H1 (cell line): ENCODE results near the gene LYRM4. TPM values are rescaled to one million over a fixed set of nuclear protein-coding genes. Genes with fewer than 3 reads are reported as not detected.

Experiments
- CTCF ChIA-PET: fragments of 300-600 bp; sonication (Branson Sonifier 250); formaldehyde crosslinking; loops from one replicate; lab custom pipeline; 2021; ENCODE audit not compliant: partially characterized antibody; lab: Charles Lee
- POLR2A ChIA-PET: fragments of 300-600 bp; sonication (Branson Sonifier 250); formaldehyde crosslinking; loops from one replicate; lab custom pipeline; 2021; ENCODE audit warnings: inconsistent platforms; ENCODE audit not compliant: partially characterized antibody; lab: Charles Lee
- DNase-seq, 2 experiments: peaks; one replicate each; pipeline versions ENCODE4 v3.0.0 to v3.0.0-alpha.2; 2010 to 2022; ENCODE audit warnings: low spot score in 2 of 2, low read depth in 1 of 2, mixed read lengths in 1 of 2
- FAIRE-seq: peaks from 2 replicates; lab custom pipeline; 2011; peaks lifted over from hg19 to GRCh38; lab: Jason Lieb, UNC
- H2AFZ ChIP-seq: 2 replicates; pipeline ENCODE4 v1.8.1; 2012; ENCODE audit warnings: low read length, inconsistent platforms
- H2AK5ac ChIP-seq: 2 replicates; pipeline ENCODE4 v1.6.1; 2013; ENCODE audit warnings: low read depth, low read length
- H2BK120ac ChIP-seq: replicated peaks from 2 replicates; pipeline ENCODE3; 2013; ENCODE audit warnings: low read depth, low read length, inconsistent platforms
- H2BK12ac ChIP-seq: 2 replicates; pipeline ENCODE4 v1.6.1; 2013; ENCODE audit warnings: low read depth, low read length
- H2BK15ac ChIP-seq: 2 replicates; pipeline ENCODE4 v1.6.1; 2013; ENCODE audit warnings: low read length
- H2BK20ac ChIP-seq: 2 replicates; pipeline ENCODE4 v1.6.1; 2013; ENCODE audit warnings: low read length
- H2BK5ac ChIP-seq: 2 replicates; pipeline ENCODE4 v1.6.1; 2013; ENCODE audit warnings: low read depth, low read length
- H3K14ac ChIP-seq: 2 replicates; pipeline ENCODE4 v1.6.1; 2013; ENCODE audit warnings: inconsistent platforms; ENCODE audit not compliant: insufficient read length
- H3K18ac ChIP-seq: 2 replicates; pipeline ENCODE4 v1.6.1; 2013; ENCODE audit warnings: low read length; ENCODE audit errors: extremely low read depth
- H3K23ac ChIP-seq: 2 replicates; pipeline ENCODE4 v1.6.1; 2013; ENCODE audit warnings: inconsistent platforms; ENCODE audit not compliant: insufficient read length
- H3K23me2 ChIP-seq: 2 replicates; pipeline ENCODE4 v1.6.1; 2013; ENCODE audit warnings: low read depth, low read length
- H3K27ac ChIP-seq: 2 replicates; pipeline ENCODE4 v1.6.1; 2011; ENCODE audit warnings: low read depth, low read length, inconsistent platforms
- H3K27me3 ChIP-seq, 4 experiments: replicated peaks in 1 of 4; 1 replicate in 1 of 4; 2 replicates in 3 of 4; pipeline versions ENCODE4 v1.6.1 to v1.8.1; 2011 to 2013; ENCODE audit warnings: low read length in 3 of 4, mild to moderate bottlenecking in 3 of 4, inconsistent platforms in 2 of 4, mixed read lengths in 2 of 4, moderate library complexity in 1 of 4; ENCODE audit not compliant: control insufficient read depth in 3 of 4, insufficient read depth in 3 of 4; ENCODE audit errors: extremely low read depth in 1 of 4
- H3K36me3 ChIP-seq, 4 experiments: 2 replicates each; pipeline versions ENCODE4 v1.6.1 to v1.8.1; 2011 to 2013; ENCODE audit warnings: mild to moderate bottlenecking in 4 of 4, low read length in 3 of 4, moderate library complexity in 2 of 4, control low read depth in 1 of 4, inconsistent platforms in 1 of 4; ENCODE audit not compliant: insufficient read depth in 4 of 4, control insufficient read depth in 2 of 4
- H3K4ac ChIP-seq: replicated peaks from 2 replicates; pipeline ENCODE3; 2013; ENCODE audit warnings: low read length, low read depth, mixed read lengths, inconsistent platforms; ENCODE audit not compliant: insufficient read length
- H3K4me1 ChIP-seq, 4 experiments: replicated peaks in 1 of 4; 1 replicate in 1 of 4; 2 replicates in 3 of 4; pipeline versions ENCODE4 v1.6.1 to v1.8.1; 2011 to 2013; ENCODE audit warnings: low read length in 3 of 4, inconsistent platforms in 2 of 4, mixed read lengths in 1 of 4; ENCODE audit not compliant: insufficient read depth in 4 of 4, control insufficient read depth in 3 of 4
- H3K4me2 ChIP-seq, 2 experiments: 2 replicates each; pipeline versions ENCODE4 v1.6.1 to v1.8.1; 2011 to 2013; ENCODE audit warnings: low read depth in 2 of 2, low read length in 2 of 2, control low read depth in 1 of 2, inconsistent platforms in 1 of 2, mild to moderate bottlenecking in 1 of 2; ENCODE audit not compliant: insufficient read depth in 1 of 2
- H3K4me3 ChIP-seq, 4 experiments: fragments of 200-600, 300-600 bp in 1 of 4; sonication (generic), shearing (Covaris generic), sonication (Bioruptor Twin) in 1 of 4; 2 replicates each; pipeline versions ENCODE4 v1.5.1 to v1.8.1; 2011 to 2016; ENCODE audit warnings: low read length in 4 of 4, low read depth in 3 of 4, control low read depth in 2 of 4, inconsistent platforms in 2 of 4, mild to moderate bottlenecking in 2 of 4, mixed read lengths in 1 of 4, moderate library complexity in 1 of 4; ENCODE audit not compliant: insufficient read depth in 2 of 4; ENCODE audit errors: extremely low read depth in 1 of 4
- H3K56ac ChIP-seq: replicated peaks from 2 replicates; pipeline ENCODE3; 2013; ENCODE audit warnings: low read depth, mild to moderate bottlenecking, mixed read lengths, low read length, inconsistent platforms; ENCODE audit not compliant: insufficient read length
- H3K79me1 ChIP-seq: 2 replicates; pipeline ENCODE4 v1.6.1; 2013; ENCODE audit warnings: low read depth, low read length, control low read depth
- H3K79me2 ChIP-seq, 2 experiments: 2 replicates each; pipeline versions ENCODE4 v1.6.1 to v1.8.1; 2012 to 2013; ENCODE audit warnings: low read length in 2 of 2, mild to moderate bottlenecking in 2 of 2, inconsistent platforms in 1 of 2; ENCODE audit not compliant: insufficient read depth in 2 of 2, control insufficient read depth in 1 of 2
- H3K9ac ChIP-seq, 4 experiments: replicated peaks in 1 of 4; 1 replicate in 1 of 4; 2 replicates in 3 of 4; pipeline versions ENCODE4 v1.6.1 to v1.8.1; 2011 to 2013; ENCODE audit warnings: low read depth in 3 of 4, low read length in 3 of 4, control low read depth in 2 of 4, mild to moderate bottlenecking in 2 of 4, moderate library complexity in 2 of 4, inconsistent platforms in 1 of 4; ENCODE audit errors: extremely low read depth in 1 of 4
- H3K9me3 ChIP-seq, 2 experiments: 2 replicates each; pipeline versions ENCODE4 v1.6.1 to v1.8.1; 2012 to 2013; ENCODE audit warnings: mild to moderate bottlenecking in 2 of 2, moderate library complexity in 2 of 2, control low read depth in 1 of 2, inconsistent platforms in 1 of 2, low read depth in 1 of 2, low read length in 1 of 2, mixed read lengths in 1 of 2; ENCODE audit not compliant: insufficient read depth in 2 of 2
- H4K20me1 ChIP-seq, 2 experiments: replicated peaks in 1 of 2; 2 replicates each; pipeline versions ENCODE3 to v1.8.1; 2011 to 2013; ENCODE audit warnings: inconsistent platforms in 2 of 2, low read length in 2 of 2, mild to moderate bottlenecking in 1 of 2; ENCODE audit not compliant: insufficient read depth in 2 of 2, control insufficient read depth in 1 of 2
- H4K5ac ChIP-seq: 2 replicates; pipeline ENCODE4 v1.6.1; 2013; ENCODE audit warnings: low read length, low read depth, mixed read lengths, inconsistent platforms; ENCODE audit not compliant: insufficient read length
- H4K8ac ChIP-seq: 2 replicates; pipeline ENCODE4 v1.8.0; 2013; ENCODE audit warnings: mild to moderate bottlenecking, moderate library complexity, low read length, inconsistent platforms; ENCODE audit not compliant: insufficient read depth; ENCODE audit errors: extremely low read depth
- H4K91ac ChIP-seq: replicated peaks from 2 replicates; pipeline ENCODE3; 2013; ENCODE audit warnings: low read length, mixed read lengths, inconsistent platforms; ENCODE audit not compliant: insufficient read length
- BCL11A ChIP-seq, 2 experiments: IDR thresholded peaks; one replicate each; pipeline ENCODE4 v1.6.1; 2011; ENCODE audit warnings: low read depth in 2 of 2, low read length in 2 of 2, mild to moderate bottlenecking in 2 of 2
- BRCA1 ChIP-seq: IDR thresholded peaks from 2 replicates; pipeline ENCODE4 v1.6.1; 2012; ENCODE audit warnings: low read depth, low read length, improper control_type of control experiment
- CBX8 ChIP-seq: fragments of 300-800, 300-1000 bp; sonication (generic); IDR thresholded peaks from 2 replicates; pipeline ENCODE4 v1.7.1; 2016; ENCODE audit warnings: low read depth, low read length, borderline replicate concordance
- FOSL1 ChIP-seq: IDR thresholded peaks from 2 replicates; pipeline ENCODE4 v1.6.1; 2011; ENCODE audit warnings: mild to moderate bottlenecking, low read depth, low read length, moderate library complexity; ENCODE audit not compliant: insufficient read depth
- MAFK ChIP-seq: IDR thresholded peaks from 2 replicates; pipeline ENCODE4 v1.6.1; 2012; ENCODE audit warnings: low read depth, mild to moderate bottlenecking, improper control_type of control experiment, low read length
- POLR2A ChIP-seq, 2 experiments: IDR thresholded peaks; 1 replicate in 1 of 2; 2 replicates in 1 of 2; pipeline ENCODE4 v1.6.1; 2011; ENCODE audit warnings: low read depth in 2 of 2, low read length in 2 of 2, mild to moderate bottlenecking in 2 of 2; ENCODE audit errors: control extremely low read depth in 1 of 2
- TAF1 ChIP-seq: IDR thresholded peaks from 2 replicates; pipeline ENCODE4 v1.6.1; 2011; ENCODE audit warnings: mild to moderate bottlenecking, low read depth, low read length
- ZNF274 ChIP-seq: IDR thresholded peaks from 2 replicates; pipeline ENCODE4 v1.7.0; 2012; ENCODE audit warnings: low read length, borderline replicate concordance; ENCODE audit errors: extremely low read depth
- WGBS, 2 experiments: shearing (Covaris generic) in 1 of 2; methylation state at CpG; one replicate each; pipeline versions ENCODE4 v1.1.6 to v1.1.7; 2013 to 2015; ENCODE audit warnings: low lambda C conversion rate in 2 of 2, mixed read lengths in 2 of 2, inconsistent platforms in 1 of 2, low coverage in 1 of 2, missing lambda C conversion rate in 1 of 2; ENCODE audit not compliant: insufficient replicate concordance in 2 of 2, insufficient coverage in 1 of 2, insufficient read length in 1 of 2; ENCODE audit errors: extremely low coverage in 1 of 2, missing lambda C conversion rate in 1 of 2; 5-methylcytosine and 5-hydroxymethylcytosine counted together
- polyA plus RNA-seq, 7 experiments: library from polyadenylated mRNA; depleted of rRNA in 3 of 7; stranded (reverse) in 5 of 7; unstranded in 2 of 7; fragments of >200 nt in 5 of 7; fragments of 200-250 nt in 2 of 7; gene quantifications; 1 replicate in 5 of 7; 2 replicates in 1 of 7; 4 replicates in 1 of 7; pipeline versions ENCODE4 v1.2.1 to v1.2.3, GENCODE V29; 2011 to 2013; ENCODE audit warnings: missing spikeins in 2 of 7, mixed read lengths in 2 of 7
- total RNA-seq: library from RNA; stranded (reverse); fragmentation: NEBNext Ultra II Directional; extraction: Animal tissue kit (Norgen Biotek cat#: 25700); gene quantifications from 2 replicates; pipeline ENCODE4 v1.2.1, GENCODE V29; 2021
- TF ChIP-seq, protein P1 (sequence below): IDR thresholded peaks from 2 replicates; pipeline ENCODE4 v1.6.1; 2011; ENCODE audit warnings: low read length, improper control_type of control experiment
- TF ChIP-seq, protein P2 (sequence below): IDR thresholded peaks from 2 replicates; pipeline ENCODE4 v1.6.1; 2012; ENCODE audit warnings: inconsistent platforms
- TF ChIP-seq, protein P3 (sequence below): IDR thresholded peaks from 2 replicates; pipeline ENCODE4 v1.6.1; 2011; ENCODE audit warnings: low read depth, mild to moderate bottlenecking, low read length; ENCODE audit not compliant: insufficient read depth

The LYRM4 gene
- total and polyA plus RNA-seq, 2 of the 8 experiments (the other 6 are each of a cell fraction or from before 2014, with no cell fraction given) = 56.6 to 62.8 TPM

DNA sequence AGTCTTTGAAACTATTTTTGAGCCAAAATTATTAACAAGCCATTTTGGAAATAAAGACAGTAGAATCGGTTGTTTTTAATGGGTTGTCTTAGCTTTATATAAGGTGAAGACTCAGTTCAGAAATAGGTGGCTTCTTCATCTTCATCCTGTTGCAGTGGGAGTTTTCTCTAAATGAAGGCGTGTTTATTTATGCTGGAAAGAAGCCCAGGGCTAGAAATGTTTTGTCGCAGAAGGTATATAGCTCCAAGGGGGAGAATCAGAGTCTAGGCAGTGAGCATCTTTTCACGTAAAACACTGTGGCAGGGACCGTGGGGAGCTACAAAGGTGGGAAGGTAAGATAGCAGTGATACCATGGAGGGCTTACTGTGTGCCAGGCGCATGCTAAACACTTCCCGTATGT is 34.9 kb upstream of the LYRM4 start:
- H4K5ac ChIP-seq = no peak overlapping the region
- no peak overlapping the region for H3K27ac ChIP-seq
- H3K18ac ChIP-seq = no peak overlapping the region
- peaks cover 0 to 6% (median 2%) of the 10 kb centered on the region in 4 experiments; a peak in 1 of 7 replicates for H3K4me1 ChIP-seq
- H2BK20ac ChIP-seq = no peak overlapping the region
- H3K14ac ChIP-seq = no peak overlapping the region
- H3K4me3 ChIP-seq = no peak overlapping the region
- H3K36me3 ChIP-seq = no peaks in the 10 kb centered on the region
- H3K79me1 ChIP-seq = peaks cover 7% of the 10 kb centered on the region
- ChIA-PET POLR2A (interaction anchor here (1.1 kb wide), 1 partner anchor 36 kb away, joined by 4 read pairs; no protein-coding TSS in a partner anchor), CTCF (interaction anchor here (1.4 to 2.3 kb wide), 3 partner anchors 8 to 152 kb away, joined by 4 to 9 read pairs (median 7); no protein-coding TSS in a partner anchor)
- no peak for DNase-seq
- no peak overlapping the region for H2BK12ac ChIP-seq
- H4K91ac ChIP-seq = no peak overlapping the region
- no peak overlapping the region for H2BK15ac ChIP-seq
- H3K79me2 ChIP-seq = peaks cover 0 to 4% of the 10 kb centered on the region in 2 experiments; a peak in 1 of 4 replicates
- no peaks in the 10 kb centered on the region; the same call in 1 of the 2 replicates for H3K23me2 ChIP-seq
- no peak overlapping the region for H2AFZ ChIP-seq
- H3K56ac ChIP-seq = no peak overlapping the region
- 92% methylated on average over 7 of the region's 7 CpGs; no CpG with 5 or more reads in 1 of the 2 experiments for WGBS, 2 experiments
- no peak overlapping the region for H2BK120ac ChIP-seq
- H4K20me1 ChIP-seq = no peaks in the 10 kb centered on the region
- H2BK5ac ChIP-seq = no peak overlapping the region
- no peak overlapping the region for H3K9ac ChIP-seq
- H3K9me3 ChIP-seq = no peaks in the 10 kb centered on the region
- no peak overlapping the region for H2AK5ac ChIP-seq
- H4K8ac ChIP-seq = no peak overlapping the region
- FAIRE-seq = no peak
- H3K27me3 ChIP-seq = no peaks in the 10 kb centered on the region
- H3K23ac ChIP-seq = no peak overlapping the region
- H3K4ac ChIP-seq = no peak overlapping the region
- TF ChIP-seq MAFK (no peak), CBX8 (no peak), POLR2A (IDR thresholded peaks at IDR 0.05; ENCODE audit: control extremely low read depth in 1 of 2, low read depth in 2 of 2, low read length in 2 of 2) (no peak), TAF1 (no peak), BRCA1 (no peak), FOSL1 (no peak), BCL11A (IDR thresholded peaks at IDR 0.05; ENCODE audit: low read depth in 2 of 2, low read length in 2 of 2) (no peak), ZNF274 (no peak)
- TF ChIP-seq, protein P1, sequence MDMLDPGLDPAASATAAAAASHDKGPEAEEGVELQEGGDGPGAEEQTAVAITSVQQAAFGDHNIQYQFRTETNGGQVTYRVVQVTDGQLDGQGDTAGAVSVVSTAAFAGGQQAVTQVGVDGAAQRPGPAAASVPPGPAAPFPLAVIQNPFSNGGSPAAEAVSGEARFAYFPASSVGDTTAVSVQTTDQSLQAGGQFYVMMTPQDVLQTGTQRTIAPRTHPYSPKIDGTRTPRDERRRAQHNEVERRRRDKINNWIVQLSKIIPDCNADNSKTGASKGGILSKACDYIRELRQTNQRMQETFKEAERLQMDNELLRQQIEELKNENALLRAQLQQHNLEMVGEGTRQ = no peak
- TF ChIP-seq, protein P2, sequence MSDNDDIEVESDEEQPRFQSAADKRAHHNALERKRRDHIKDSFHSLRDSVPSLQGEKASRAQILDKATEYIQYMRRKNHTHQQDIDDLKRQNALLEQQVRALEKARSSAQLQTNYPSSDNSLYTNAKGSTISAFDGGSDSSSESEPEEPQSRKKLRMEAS = no peak
- TF ChIP-seq, protein P3, sequence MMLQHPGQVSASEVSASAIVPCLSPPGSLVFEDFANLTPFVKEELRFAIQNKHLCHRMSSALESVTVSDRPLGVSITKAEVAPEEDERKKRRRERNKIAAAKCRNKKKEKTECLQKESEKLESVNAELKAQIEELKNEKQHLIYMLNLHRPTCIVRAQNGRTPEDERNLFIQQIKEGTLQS = no peak
- TF ChIP-seq, all 59 proteins: peak for 0
- no peak overlapping the region for H3K4me2 ChIP-seq
